BJ (cell line): ENCODE data around the gene SNPH. TPM values are rescaled to one million over a fixed set of nuclear protein-coding genes. Genes with fewer than 3 reads are reported as not detected.
A peak's percentile ranks its signal among the peaks of the same experiment; 100 is the strongest.

Source experiments
- CTCF ChIA-PET: fragments of 350-600 bp; formaldehyde crosslinking; extraction: SDS; loops from one replicate; lab custom pipeline; 2021; ENCODE audit warnings: antibody characterized with exemption, inconsistent platforms; lab: Yijun Ruan, JAX
- POLR2A ChIA-PET: fragments of 300-600 bp; sonication (Branson Sonifier 250); formaldehyde crosslinking; extraction: SDS; loops from one replicate; lab custom pipeline; 2021; ENCODE audit warnings: antibody characterized with exemption; lab: Charles Lee
- DNase-seq: peaks from one replicate; pipeline ENCODE4 v3.0.0-alpha.2; 2011; ENCODE audit warnings: low read depth
- H3K27me3 ChIP-seq: 2 replicates; pipeline ENCODE4 v1.6.0; 2011; ENCODE audit warnings: low read length; ENCODE audit not compliant: control insufficient read depth, insufficient read depth
- H3K36me3 ChIP-seq: 2 replicates; pipeline ENCODE4 v1.5.1; 2011; ENCODE audit warnings: low read length; ENCODE audit not compliant: control insufficient read depth, insufficient read depth
- H3K4me3 ChIP-seq: 2 replicates; pipeline ENCODE4 v1.5.1; 2011; ENCODE audit warnings: low read depth, mild to moderate bottlenecking, control low read depth, low read length
- CTCF ChIP-seq: IDR thresholded peaks from 2 replicates; pipeline ENCODE4 v1.5.1; 2011; ENCODE audit warnings: low read depth, mild to moderate bottlenecking, control low read depth, inconsistent platforms, low read length, moderate library complexity; ENCODE audit not compliant: insufficient read depth
- polyA plus RNA-seq: library from polyadenylated mRNA; depleted of rRNA; stranded (reverse); fragments of >200 nt; gene quantifications from 2 replicates; pipeline ENCODE4 v1.2.3, GENCODE V29; 2011

SNPH gene
- polyA plus RNA-seq, 1 experiment, result 1.8 TPM

GRCh38 chr20:1324598-1325172 is 58.6 kb downstream of the SNPH start:
- ChIA-PET CTCF (interaction anchor here (1.4 to 3.9 kb wide), 3 partner anchors 12 to 113 kb away, joined by 3 to 21 read pairs (median 8); no protein-coding TSS in a partner anchor), POLR2A (no interaction called here)
- H3K36me3 ChIP-seq, result no peaks in the 10 kb centered on the region
- H3K27me3 ChIP-seq, result no peaks in the 10 kb centered on the region
- no peak for DNase-seq
- TF ChIP-seq CTCF, result no peak
- peak overlapping the region; percentile 79 for H3K4me3 ChIP-seq

- POLR2A ChIA-PET, result interaction anchor here (0.6 to 0.7 kb wide), 2 partner anchors 20 to 119 kb away, joined by 3 to 4 read pairs; no protein-coding TSS in a partner anchor
- Histone ChIP-seq H3K27me3 (no peaks in the 10 kb centered on the region), H3K4me3 (peak overlapping the region; percentile 79), H3K36me3 (no peaks in the 10 kb centered on the region)
- 0 out of 2 replicates have a peak, but pooled peaks have one; percentile 12 for TF ChIP-seq CTCF
- CTCF ChIA-PET, result interaction anchor here (0.8 to 3.9 kb wide), 5 partner anchors 12 to 141 kb away, joined by 3 to 21 read pairs (median 4); partner anchors contain the start of gene NSFL1C
- peak; percentile 81 for DNase-seq
Observed at GRCh38 chr20:1325173-1326030, 59.3 kb downstream of the SNPH start.

GRCh38 chr20:1326031-1326930 is 60.2 kb downstream of the SNPH start:
- DNase-seq, result no peak

GRCh38 chr20:1327241-1327653 is 61.2 kb downstream of the SNPH start:
- no peak for TF ChIP-seq CTCF
- ChIA-PET CTCF (interaction anchor here (1.9 kb wide), 1 partner anchor 110 kb away, joined by 4 read pairs; no protein-coding TSS in a partner anchor), POLR2A (interaction anchor here (0.6 kb wide), 3 partner anchors 9 to 124 kb away, joined by 3 to 7 read pairs (median 3); no protein-coding TSS in a partner anchor)
- Histone ChIP-seq H3K27me3 (no peaks in the 10 kb centered on the region), H3K36me3 (0 out of 2 replicates have a peak, but pooled peaks cover 1% of the 10 kb centered on the region), H3K4me3 (no peak overlapping the region)
- no peak for DNase-seq

More at GRCh38 chr20:1326031-1326930, 60.2 kb downstream of the SNPH start:
- no peak for TF ChIP-seq CTCF
- H3K4me3 ChIP-seq, result peak overlapping the region; percentile 79
- no peaks in the 10 kb centered on the region for H3K27me3 ChIP-seq
- POLR2A ChIA-PET, result interaction anchor here (0.6 to 0.7 kb wide), 3 partner anchors 21 to 118 kb away, joined by 3 to 4 read pairs (median 3); no protein-coding TSS in a partner anchor
- CTCF ChIA-PET, result interaction anchor here (0.8 to 1.9 kb wide), 3 partner anchors 111 to 141 kb away, joined by 3 to 4 read pairs (median 4); partner anchors contain the start of gene NSFL1C
- H3K36me3 ChIP-seq, result 0 out of 2 replicates have a peak, but pooled peaks cover 1% of the 10 kb centered on the region
